Activated CD8-positive, alpha-beta T cell treated with anti-CD3 and anti-CD28 coated beads, Interleukin-2, amount 10 ng/mL, durations not matched to agents 7 days and 5 days (primary cell): ENCODE measurements around the gene LMOD2. TPM values are rescaled to one million over a fixed set of nuclear protein-coding genes. Genes with fewer than 3 reads are reported as not detected.

Experiments used
- ATAC-seq: fragments of 150-1000 bp; cut with Tn5 transposase; one replicate; pipeline ENCODE4 v1.10.0; 2021; ENCODE audit warnings: moderate library complexity
- CTCF ChIA-PET: fragments of 350-600 bp; sonication (Branson Sonifier 250); formaldehyde crosslinking; loops from one replicate; lab custom pipeline; 2021; ENCODE audit warnings: antibody characterized with exemption; lab: Charles Lee
- POLR2A ChIA-PET: fragments of 350-600 bp; sonication (Branson Sonifier 250); formaldehyde crosslinking; loops from one replicate; lab custom pipeline; 2021; ENCODE audit warnings: antibody characterized with exemption; lab: Charles Lee
- DNase-seq: peaks from one replicate; pipeline ENCODE4 v3.0.0-alpha.2; 2020
- H3K27ac Mint-ChIP-seq: one replicate; pipeline ENCODE4 v1.8.0; 2021; ENCODE audit warnings: mild to moderate bottlenecking, mixed read lengths
- H3K27me3 Mint-ChIP-seq: one replicate; pipeline ENCODE4 v1.8.0; 2021; ENCODE audit warnings: low read depth, mixed read lengths
- H3K36me3 Mint-ChIP-seq: one replicate; pipeline ENCODE4 v1.8.0; 2021; ENCODE audit warnings: low read depth, mixed read lengths
- H3K4me1 Mint-ChIP-seq: one replicate; pipeline ENCODE4 v1.8.0; 2021; ENCODE audit warnings: low read depth, mixed read lengths
- H3K4me3 Mint-ChIP-seq: one replicate; pipeline ENCODE4 v1.8.0; 2021; ENCODE audit warnings: mild to moderate bottlenecking, mixed read lengths
- H3K9me3 Mint-ChIP-seq: one replicate; pipeline ENCODE4 v1.8.0; 2022; ENCODE audit warnings: mixed read lengths; ENCODE audit not compliant: insufficient read depth
- total RNA-seq, 2 experiments: library from RNA; stranded (reverse); gene quantifications; one replicate each; pipeline ENCODE4 v1.2.3, GENCODE V29; 2021

Gene LMOD2, protein sequence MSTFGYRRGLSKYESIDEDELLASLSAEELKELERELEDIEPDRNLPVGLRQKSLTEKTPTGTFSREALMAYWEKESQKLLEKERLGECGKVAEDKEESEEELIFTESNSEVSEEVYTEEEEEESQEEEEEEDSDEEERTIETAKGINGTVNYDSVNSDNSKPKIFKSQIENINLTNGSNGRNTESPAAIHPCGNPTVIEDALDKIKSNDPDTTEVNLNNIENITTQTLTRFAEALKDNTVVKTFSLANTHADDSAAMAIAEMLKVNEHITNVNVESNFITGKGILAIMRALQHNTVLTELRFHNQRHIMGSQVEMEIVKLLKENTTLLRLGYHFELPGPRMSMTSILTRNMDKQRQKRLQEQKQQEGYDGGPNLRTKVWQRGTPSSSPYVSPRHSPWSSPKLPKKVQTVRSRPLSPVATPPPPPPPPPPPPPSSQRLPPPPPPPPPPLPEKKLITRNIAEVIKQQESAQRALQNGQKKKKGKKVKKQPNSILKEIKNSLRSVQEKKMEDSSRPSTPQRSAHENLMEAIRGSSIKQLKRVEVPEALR
- total RNA-seq = not detected

DNA sequence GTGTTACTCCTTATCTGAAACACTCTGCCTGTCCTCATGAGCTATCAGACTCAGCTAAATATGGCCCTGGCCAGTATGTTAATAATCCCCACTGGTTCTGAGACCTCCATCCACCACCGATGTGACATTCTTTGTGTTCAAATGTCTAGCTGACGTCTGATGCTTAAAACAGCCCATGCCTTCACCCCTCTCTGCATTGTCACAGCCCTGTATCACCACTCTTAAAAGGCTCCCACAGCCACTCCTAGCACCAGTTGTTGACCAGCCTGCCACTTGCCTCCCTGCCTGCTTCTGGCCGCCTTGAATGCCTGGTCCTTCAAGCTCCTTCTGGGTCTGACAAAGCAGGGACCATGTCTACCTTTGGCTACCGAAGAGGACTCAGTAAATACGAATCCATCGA, at the start of gene LMOD2:
Gene LMOD2, plus strand, starts transcription at position 253 of the 400 bp plus-strand sequence. Its CDS starts 98 bp downstream, at position 351.
- no peak for DNase-seq
- H3K27me3 Mint-ChIP-seq = peaks cover 14% of the 10 kb centered on the region
- H3K4me1 Mint-ChIP-seq = no peaks in the 10 kb centered on the region
- H3K9me3 Mint-ChIP-seq = no peaks in the 10 kb centered on the region
- POLR2A ChIA-PET = no interaction called here
- no peaks in the 10 kb centered on the region for H3K36me3 Mint-ChIP-seq
- CTCF ChIA-PET = no interaction called here
- H3K4me3 Mint-ChIP-seq = no peak within 1 kb of the TSS
- no peak for ATAC-seq
- no peak within 1 kb of the TSS for H3K27ac Mint-ChIP-seq

DNA sequence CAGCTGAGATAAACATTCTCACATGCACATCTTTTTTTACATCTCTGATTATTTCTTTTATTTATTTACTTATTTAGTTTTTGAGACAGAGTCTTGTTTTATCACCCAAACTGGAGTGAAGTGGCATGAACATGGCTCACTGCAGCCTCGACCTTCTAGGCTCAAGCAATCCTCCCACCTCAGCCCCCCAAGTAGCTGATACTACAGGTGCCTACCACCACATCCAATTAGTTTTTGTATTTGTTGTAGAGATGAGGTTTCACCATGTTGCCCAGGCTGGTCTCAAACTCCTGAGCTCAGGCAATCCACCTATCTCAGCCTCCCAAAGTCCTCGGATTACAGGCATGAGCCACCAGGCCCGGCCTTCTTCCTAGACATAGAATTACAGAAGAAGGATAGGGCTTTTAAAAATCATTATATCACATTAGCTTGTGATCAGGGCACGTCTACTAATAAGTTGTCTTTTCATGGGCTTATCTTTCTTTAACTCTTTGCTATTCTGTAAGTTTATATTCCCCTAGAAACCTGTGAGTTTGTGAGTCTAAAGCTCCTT, 48.2 kb upstream of the LMOD2 start:
- POLR2A ChIA-PET = no interaction called here
- no peak for DNase-seq
- CTCF ChIA-PET = interaction anchor here (1.0 to 1.6 kb wide), 2 partner anchors 17 to 27 kb away, joined by 4 to 5 read pairs; no protein-coding TSS in a partner anchor
- no peak for ATAC-seq
- Mint-ChIP-seq H3K27ac (no peak overlapping the region), H3K9me3 (no peaks in the 10 kb centered on the region), H3K27me3 (peaks cover 4% of the 10 kb centered on the region), H3K4me1 (no peaks in the 10 kb centered on the region), H3K36me3 (no peaks in the 10 kb centered on the region), H3K4me3 (no peak overlapping the region)

DNA sequence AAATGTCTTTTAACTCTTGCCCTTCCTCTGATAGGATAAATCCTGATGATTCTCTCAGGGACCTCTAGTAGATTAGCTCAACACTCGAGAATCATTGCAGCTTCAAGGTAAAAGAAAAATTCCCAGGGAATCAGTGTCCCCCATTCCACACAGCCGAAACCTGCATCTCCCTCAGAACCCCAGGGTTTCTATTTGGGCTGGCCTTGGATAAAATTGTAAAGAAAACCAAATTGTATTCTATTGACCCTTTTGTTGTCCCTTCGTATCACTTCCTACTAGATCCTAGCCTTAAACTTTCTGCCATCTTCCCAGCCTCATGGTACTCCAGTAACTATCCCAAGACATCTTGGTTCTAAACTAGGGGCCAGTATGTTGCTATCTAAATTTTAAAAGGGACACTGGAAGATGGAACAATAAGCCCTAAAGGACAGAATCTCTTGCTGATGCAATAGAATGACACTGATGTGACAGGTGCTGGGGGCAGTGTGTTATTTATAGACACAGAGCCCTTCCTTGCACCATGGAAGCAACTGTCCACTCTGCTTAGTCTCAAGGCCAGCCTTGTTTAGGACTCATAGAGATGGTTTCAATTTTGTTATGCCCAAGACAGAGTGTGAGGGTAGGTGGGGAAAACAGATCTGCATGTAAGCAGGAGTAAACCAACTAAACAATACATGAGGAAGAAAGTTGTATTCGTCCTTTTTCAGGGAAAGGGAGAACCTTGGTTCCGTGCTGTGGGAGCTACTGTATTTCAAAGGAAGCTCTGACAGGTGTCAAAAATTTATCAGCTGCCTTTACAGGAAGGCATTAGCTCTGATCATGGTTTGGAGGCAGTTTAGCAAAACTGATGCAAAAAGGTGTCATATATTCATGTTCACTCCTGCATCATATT, 46.4 kb upstream of the LMOD2 start:
- CTCF ChIA-PET = no interaction called here
- H3K4me3 Mint-ChIP-seq = no peak overlapping the region
- peaks cover 7% of the 10 kb centered on the region for H3K27me3 Mint-ChIP-seq

DNA sequence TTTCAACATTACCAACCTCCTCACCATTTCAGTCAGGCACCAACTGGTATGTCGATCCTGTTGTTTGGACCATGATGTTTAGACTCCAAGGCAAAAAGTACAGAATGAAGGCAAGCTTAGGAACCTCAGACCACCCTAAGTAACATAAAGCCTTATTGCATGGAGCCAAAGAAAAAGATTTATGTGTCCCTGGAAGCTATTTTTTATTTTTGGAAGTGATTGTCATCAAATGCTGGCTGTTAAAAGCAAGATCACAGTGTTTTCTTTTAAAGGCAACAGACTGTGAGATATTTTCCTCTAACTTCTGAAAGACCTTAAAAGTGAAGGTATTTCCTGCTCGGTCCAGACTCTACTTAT, 45.8 kb upstream of the LMOD2 start:
- POLR2A ChIA-PET = no interaction called here

More for the DNA sequence above, 46.4 kb upstream of the LMOD2 start:
- Mint-ChIP-seq H3K9me3 (no peaks in the 10 kb centered on the region), H3K36me3 (no peaks in the 10 kb centered on the region), H3K27ac (no peak overlapping the region), H3K4me1 (no peaks in the 10 kb centered on the region)
- ATAC-seq = no peak
- POLR2A ChIA-PET = no interaction called here
- DNase-seq = no peak

DNA sequence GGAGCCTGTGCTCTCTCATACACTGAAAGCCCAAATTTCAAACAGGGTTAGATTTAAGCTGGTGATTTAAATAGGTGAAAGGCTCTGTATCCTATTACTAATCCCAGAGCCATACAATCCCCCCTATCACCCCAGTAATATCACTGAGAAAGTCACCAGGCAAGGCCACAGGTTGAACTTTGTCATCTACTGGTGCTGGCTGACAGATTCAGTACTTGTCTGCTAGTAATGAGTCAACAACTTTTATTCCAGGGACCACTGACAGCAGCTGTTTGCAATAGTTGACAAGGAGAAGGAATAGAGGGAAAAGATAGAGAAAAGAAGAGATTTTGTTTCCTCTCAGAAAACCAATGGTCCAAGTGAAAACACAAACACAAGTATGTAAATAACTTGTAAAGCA, 43.6 kb upstream of the LMOD2 start:
- no peaks in the 10 kb centered on the region for H3K36me3 Mint-ChIP-seq
- no peaks in the 10 kb centered on the region for H3K4me1 Mint-ChIP-seq
- peaks cover 11% of the 10 kb centered on the region for H3K27me3 Mint-ChIP-seq
- ATAC-seq (no peak), DNase-seq (no peak)
- H3K4me3 Mint-ChIP-seq = no peak overlapping the region
- H3K9me3 Mint-ChIP-seq = no peaks in the 10 kb centered on the region
- POLR2A ChIA-PET = no interaction called here
- no peak overlapping the region for H3K27ac Mint-ChIP-seq
- CTCF ChIA-PET = no interaction called here

More for the DNA sequence above, 45.8 kb upstream of the LMOD2 start:
- Mint-ChIP-seq H3K27me3 (peaks cover 7% of the 10 kb centered on the region), H3K27ac (no peak overlapping the region), H3K9me3 (no peaks in the 10 kb centered on the region), H3K4me1 (no peaks in the 10 kb centered on the region), H3K36me3 (no peaks in the 10 kb centered on the region), H3K4me3 (no peak overlapping the region)
- ATAC-seq (no peak), DNase-seq (no peak)
- CTCF ChIA-PET = interaction anchor here (0.9 kb wide), 1 partner anchor 15 kb away, joined by 4 read pairs; no protein-coding TSS in a partner anchor

DNA sequence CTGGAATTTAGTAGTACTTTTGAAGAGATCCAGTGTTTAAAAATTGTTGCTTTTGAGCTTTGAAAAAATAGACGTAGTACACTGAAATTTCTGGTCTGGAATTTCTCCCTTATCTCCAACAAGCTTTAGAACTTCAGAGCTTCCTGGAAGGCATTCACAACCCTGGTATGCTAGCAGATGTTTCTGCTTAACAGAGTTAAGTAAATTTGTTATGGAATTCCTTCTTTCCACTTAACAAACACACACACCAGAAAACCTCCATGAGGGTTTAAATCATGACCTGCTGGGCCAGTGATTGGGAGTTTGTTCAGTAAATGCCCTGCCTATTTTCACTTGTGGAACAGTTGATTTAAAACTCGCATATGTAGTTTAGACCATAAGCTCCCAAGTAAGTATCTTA, 40.3 kb upstream of the LMOD2 start:
- CTCF ChIA-PET = interaction anchor here (2.8 kb wide), 1 partner anchor 9 kb away, joined by 13 read pairs; no protein-coding TSS in a partner anchor
- no peaks in the 10 kb centered on the region for H3K36me3 Mint-ChIP-seq
- no peaks in the 10 kb centered on the region for H3K4me1 Mint-ChIP-seq
- H3K9me3 Mint-ChIP-seq = no peaks in the 10 kb centered on the region
- peaks cover 15% of the 10 kb centered on the region for H3K27me3 Mint-ChIP-seq
- POLR2A ChIA-PET = no interaction called here
- H3K4me3 Mint-ChIP-seq = no peak overlapping the region
- DNase-seq (no peak), ATAC-seq (no peak)
- H3K27ac Mint-ChIP-seq = no peak overlapping the region

DNA sequence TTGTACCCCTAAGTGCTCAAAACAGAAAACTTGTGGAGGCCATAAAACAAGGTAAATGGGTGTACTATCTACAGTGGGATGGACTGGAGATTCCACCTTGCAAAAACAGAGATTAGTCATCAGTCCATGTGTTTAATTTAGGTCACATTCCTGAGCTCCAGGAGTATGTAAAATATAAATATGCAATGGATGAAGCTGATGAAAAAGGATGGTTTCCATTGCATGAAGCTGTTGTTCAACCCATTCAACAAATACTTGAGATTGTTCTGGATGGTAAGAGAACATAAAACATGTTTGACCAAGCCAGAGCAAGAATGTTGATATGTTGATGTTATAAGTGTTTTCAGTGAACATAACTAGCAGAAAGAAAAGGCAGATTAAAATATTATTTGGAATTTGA, 39.4 kb upstream of the LMOD2 start:
- DNase-seq = no peak
- H3K4me1 Mint-ChIP-seq = no peaks in the 10 kb centered on the region
- H3K27ac Mint-ChIP-seq = no peak overlapping the region
- peaks cover 15% of the 10 kb centered on the region for H3K27me3 Mint-ChIP-seq
- ATAC-seq = no peak
- H3K4me3 Mint-ChIP-seq = no peak overlapping the region
- no peaks in the 10 kb centered on the region for H3K9me3 Mint-ChIP-seq
- no peaks in the 10 kb centered on the region for H3K36me3 Mint-ChIP-seq
- ChIA-PET POLR2A (no interaction called here), CTCF (interaction anchor here (2.8 kb wide), 1 partner anchor 8 kb away, joined by 13 read pairs; no protein-coding TSS in a partner anchor)

DNA sequence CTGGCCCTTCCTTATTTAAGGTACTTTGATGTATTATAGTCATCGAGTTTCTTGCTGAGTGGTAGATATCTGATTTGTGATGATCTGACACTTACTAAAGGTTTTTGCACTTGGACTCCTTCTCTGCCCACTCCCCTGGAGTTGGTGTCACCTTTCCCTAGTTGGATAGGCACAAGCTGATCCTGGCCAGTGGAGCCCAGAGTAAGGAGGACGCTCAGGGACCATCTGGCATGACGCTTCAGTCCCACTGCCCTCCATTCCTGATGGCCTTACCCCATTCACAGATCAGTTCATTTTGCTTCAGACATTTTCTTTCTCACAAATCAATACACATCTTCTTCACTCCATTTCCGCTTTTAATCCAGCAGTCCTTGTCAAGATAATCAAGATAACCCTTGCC, 34.0 kb upstream of the LMOD2 start:
- ChIA-PET CTCF (no interaction called here), POLR2A (no interaction called here)
- no peaks in the 10 kb centered on the region for H3K4me1 Mint-ChIP-seq
- no peak overlapping the region for H3K27ac Mint-ChIP-seq
- ATAC-seq (no peak), DNase-seq (no peak)
- H3K27me3 Mint-ChIP-seq = peaks cover 8% of the 10 kb centered on the region
- H3K4me3 Mint-ChIP-seq = no peak overlapping the region
- no peaks in the 10 kb centered on the region for H3K9me3 Mint-ChIP-seq
- H3K36me3 Mint-ChIP-seq = no peaks in the 10 kb centered on the region

DNA sequence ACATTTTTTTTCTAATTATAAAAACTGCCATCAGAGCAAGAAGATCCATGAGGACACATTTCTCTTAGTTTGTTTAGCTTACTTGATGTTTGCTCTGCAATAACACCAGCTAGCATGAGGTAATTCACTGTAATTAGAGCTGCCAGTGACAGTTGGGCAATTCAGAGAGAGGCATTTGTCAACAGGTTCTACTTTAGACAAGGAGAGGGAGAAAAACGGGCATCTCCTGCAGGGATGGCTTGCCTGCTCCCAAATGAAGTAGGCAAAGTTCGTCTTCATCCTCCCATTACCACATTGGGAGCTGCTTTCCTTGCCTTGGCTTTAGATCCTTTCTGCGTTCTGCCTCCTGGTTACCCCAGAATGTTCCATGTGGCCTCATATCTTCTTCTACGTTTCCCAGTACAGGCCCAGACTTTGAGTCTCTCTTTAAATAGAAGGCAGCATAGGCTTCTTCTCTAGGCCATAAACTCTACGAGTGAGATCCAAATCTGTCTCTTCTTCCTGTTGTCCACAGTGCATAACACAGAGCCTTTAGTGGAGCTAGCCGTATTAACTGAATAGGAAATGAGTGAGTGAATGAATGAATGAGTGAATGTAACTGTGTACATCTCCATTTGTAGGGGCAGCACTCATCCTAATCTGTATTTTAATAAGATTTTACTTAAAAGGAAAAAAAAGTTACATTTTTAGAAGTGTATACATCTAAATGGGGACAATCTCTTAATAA, 32.8 kb upstream of the LMOD2 start:
- Mint-ChIP-seq H3K27me3 (peaks cover 2% of the 10 kb centered on the region), H3K36me3 (no peaks in the 10 kb centered on the region), H3K9me3 (no peaks in the 10 kb centered on the region), H3K4me1 (no peaks in the 10 kb centered on the region), H3K4me3 (no peak overlapping the region), H3K27ac (no peak overlapping the region)
- ChIA-PET POLR2A (no interaction called here), CTCF (interaction anchor here (0.6 to 1.0 kb wide), 2 partner anchors 13 to 129 kb away, joined by 3 to 4 read pairs; no protein-coding TSS in a partner anchor)
- DNase-seq (no peak), ATAC-seq (no peak)

DNA sequence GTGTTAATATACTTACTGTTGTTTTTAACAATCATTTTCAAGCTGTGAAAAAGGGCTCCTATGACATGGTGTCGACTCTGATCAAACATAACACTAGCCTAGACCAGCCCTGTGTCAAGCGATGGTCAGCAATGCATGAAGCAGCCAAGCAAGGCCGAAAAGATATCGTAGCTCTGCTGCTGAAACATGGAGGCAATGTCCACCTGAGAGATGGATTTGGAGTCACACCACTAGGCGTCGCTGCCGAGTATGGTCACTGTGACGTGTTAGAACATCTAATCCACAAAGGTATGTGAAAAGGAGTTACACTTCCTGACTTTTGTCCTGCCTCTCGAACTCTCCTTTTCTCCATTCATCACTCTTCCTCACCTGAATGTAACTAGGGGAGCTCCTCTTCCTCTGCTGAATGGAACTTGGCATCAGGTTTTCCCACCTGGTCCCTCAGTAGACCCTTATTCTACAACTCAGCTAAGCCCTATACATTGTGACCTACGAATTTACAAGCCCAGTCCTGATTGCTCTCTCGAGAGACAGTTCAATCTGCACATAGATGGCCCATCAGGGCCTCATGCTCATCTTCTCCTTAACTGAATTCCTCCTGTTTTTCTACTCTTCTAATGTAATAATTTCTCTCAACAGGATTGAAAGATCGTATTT, 31.0 kb upstream of the LMOD2 start:
- ChIA-PET CTCF (interaction anchor here (0.6 to 2.2 kb wide), 28 partner anchors 9 to 256 kb away, joined by 3 to 16 read pairs (median 4); no protein-coding TSS in a partner anchor), POLR2A (no interaction called here)
- no peak overlapping the region for H3K4me3 Mint-ChIP-seq
- DNase-seq = peak; percentile 80
- H3K4me1 Mint-ChIP-seq = no peaks in the 10 kb centered on the region
- H3K36me3 Mint-ChIP-seq = no peaks in the 10 kb centered on the region
- ATAC-seq = peak; percentile 78
- H3K9me3 Mint-ChIP-seq = no peaks in the 10 kb centered on the region
- H3K27me3 Mint-ChIP-seq = peaks cover 3% of the 10 kb centered on the region
- no peak overlapping the region for H3K27ac Mint-ChIP-seq
